Central memory CD8-positive, alpha-beta T cell (primary cell): ENCODE data around the gene PCGF1.
"Not testable (repeated sequence)": the region's sequence is repeated elsewhere in the genome, so short reads cannot be mapped to it uniquely, and the experiment has no call there.

ENCODE experiments used
- ATAC-seq: fragments of 150-1000 bp; cut with Tn5 transposase; replicated peaks from 2 replicates; pipeline ENCODE4 v1.10.0; 2022; ENCODE audit warnings: mild to moderate bottlenecking, moderate FRiP score, moderate number of reproducible peaks; ENCODE audit not compliant: poor library complexity, severe bottlenecking; ENCODE audit errors: extremely low read depth
- DNase-seq, 2 donors: peaks; one replicate each; pipeline ENCODE4 v3.0.0; 2021; ENCODE audit warnings: low spot score in 2 of 2
- H3K27ac Mint-ChIP-seq: one replicate; pipeline ENCODE4 v1.8.0; 2022; ENCODE audit warnings: low read depth, mild to moderate bottlenecking, moderate library complexity, mixed read lengths
- H3K27me3 Mint-ChIP-seq: one replicate; pipeline ENCODE4 v1.8.0; 2022; ENCODE audit warnings: mixed read lengths
- H3K36me3 Mint-ChIP-seq: one replicate; pipeline ENCODE4 v1.8.0; 2022; ENCODE audit warnings: mild to moderate bottlenecking, moderate library complexity, mixed read lengths; ENCODE audit not compliant: insufficient read depth
- H3K4me1 Mint-ChIP-seq: one replicate; pipeline ENCODE4 v1.8.0; 2022; ENCODE audit warnings: mixed read lengths
- H3K4me3 Mint-ChIP-seq: one replicate; pipeline ENCODE4 v1.8.0; 2022; ENCODE audit warnings: mild to moderate bottlenecking, moderate library complexity, mixed read lengths
- H3K9me3 Mint-ChIP-seq: one replicate; pipeline ENCODE4 v1.8.0; 2022; ENCODE audit warnings: mixed read lengths

Gene PCGF1

GRCh38 chr2:74481961-74482800 lies 25.3 kb downstream of the PCGF1 start:
- Mint-ChIP-seq H3K4me1 (peaks cover 34% of the 10 kb centered on the region), H3K36me3 (peaks cover 31% of the 10 kb centered on the region), H3K9me3 (no peaks in the 10 kb centered on the region), H3K27me3 (no peaks in the 10 kb centered on the region), H3K4me3 (peak overlapping the region; percentile 94), H3K27ac (peak overlapping the region; percentile 99)
- DNase-seq (no peak), ATAC-seq (peak; percentile 44)

GRCh38 chr2:74481431-74481830 lies 26.1 kb downstream of the PCGF1 start:
- no peak for DNase-seq
- Mint-ChIP-seq H3K27me3 (no peaks in the 10 kb centered on the region), H3K4me1 (peaks cover 28% of the 10 kb centered on the region), H3K27ac (no peak overlapping the region), H3K9me3 (no peaks in the 10 kb centered on the region), H3K4me3 (peak overlapping the region; percentile 94), H3K36me3 (peaks cover 29% of the 10 kb centered on the region)
- ATAC-seq: no peak

- H3K27me3 Mint-ChIP-seq: no peaks in the 10 kb centered on the region
- no peak for ATAC-seq
- no peaks in the 10 kb centered on the region for H3K9me3 Mint-ChIP-seq
- H3K27ac Mint-ChIP-seq: no peak overlapping the region
- H3K36me3 Mint-ChIP-seq: peaks cover 36% of the 10 kb centered on the region
- peaks cover 29% of the 10 kb centered on the region for H3K4me1 Mint-ChIP-seq
- DNase-seq: no peak
- H3K4me3 Mint-ChIP-seq: no peak overlapping the region
Observed at GRCh38 chr2:74474899-74475298, 32.6 kb downstream of the PCGF1 start.

GRCh38 chr2:74474481-74474880 lies 33.0 kb downstream of the PCGF1 start:
- peaks cover 29% of the 10 kb centered on the region for H3K4me1 Mint-ChIP-seq
- H3K27ac Mint-ChIP-seq: peak overlapping the region; percentile 61
- no peak for DNase-seq
- H3K27me3 Mint-ChIP-seq: no peaks in the 10 kb centered on the region
- peaks cover 34% of the 10 kb centered on the region for H3K36me3 Mint-ChIP-seq
- no peak for ATAC-seq
- peak overlapping the region; percentile 7 for H3K4me3 Mint-ChIP-seq
- H3K9me3 Mint-ChIP-seq: no peaks in the 10 kb centered on the region

GRCh38 chr2:74472945-74473258 lies 34.6 kb downstream of the PCGF1 start:
- peaks cover 24% of the 10 kb centered on the region for H3K4me1 Mint-ChIP-seq
- ATAC-seq: no peak
- H3K9me3 Mint-ChIP-seq: no peaks in the 10 kb centered on the region
- peak overlapping the region; percentile 97 for H3K4me3 Mint-ChIP-seq
- H3K27me3 Mint-ChIP-seq: no peaks in the 10 kb centered on the region
- H3K36me3 Mint-ChIP-seq: peaks cover 30% of the 10 kb centered on the region
- DNase-seq: no peak
- H3K27ac Mint-ChIP-seq: peak overlapping the region; percentile 97

- Mint-ChIP-seq H3K9me3 (no peaks in the 10 kb centered on the region), H3K27ac (peak within 1 kb of the TSS; percentile 97), H3K4me1 (peaks cover 24% of the 10 kb centered on the region), H3K4me3 (peak within 1 kb of the TSS; percentile 97), H3K27me3 (no peaks in the 10 kb centered on the region), H3K36me3 (peaks cover 29% of the 10 kb centered on the region)
- ATAC-seq (peak; percentile 96), DNase-seq (peak; percentile 93 to 98)
Observed at GRCh38 chr2:74472086-74472944, 35.2 kb downstream of the PCGF1 start, which contains the start of gene MRPL53. TSS of gene MRPL53 (minus strand) at chr2:74472680. CDS start at chr2:74472660, 20 bp downstream.

GRCh38 chr2:74471332-74472065 lies 36.0 kb downstream of the PCGF1 start:
- Mint-ChIP-seq H3K36me3 (peaks cover 28% of the 10 kb centered on the region), H3K4me3 (peak overlapping the region; percentile 97), H3K9me3 (no peaks in the 10 kb centered on the region), H3K27me3 (no peaks in the 10 kb centered on the region), H3K27ac (peak overlapping the region; percentile 97), H3K4me1 (peaks cover 24% of the 10 kb centered on the region)
- ATAC-seq: no peak
- DNase-seq: no peak

GRCh38 chr2:74470742-74471141 lies 36.8 kb downstream of the PCGF1 start:
- H3K27me3 Mint-ChIP-seq, ATAC-seq, H3K9me3 Mint-ChIP-seq, DNase-seq: not testable (repeated sequence)
- Mint-ChIP-seq H3K36me3 (peaks cover 32% of the 10 kb centered on the region), H3K27ac (peak overlapping the region; percentile 93), H3K4me1 (peaks cover 27% of the 10 kb centered on the region), H3K4me3 (peak overlapping the region; percentile 45)

- Mint-ChIP-seq H3K9me3 (no peaks in the 10 kb centered on the region), H3K4me3 (peak overlapping the region; percentile 96), H3K27me3 (no peaks in the 10 kb centered on the region), H3K4me1 (peaks cover 32% of the 10 kb centered on the region), H3K27ac (peak overlapping the region; percentile 98), H3K36me3 (peaks cover 18% of the 10 kb centered on the region)
- ATAC-seq: no peak
- DNase-seq: no peak
Observed at GRCh38 chr2:74464406-74464805, 43.1 kb downstream of the PCGF1 start.

DNA sequence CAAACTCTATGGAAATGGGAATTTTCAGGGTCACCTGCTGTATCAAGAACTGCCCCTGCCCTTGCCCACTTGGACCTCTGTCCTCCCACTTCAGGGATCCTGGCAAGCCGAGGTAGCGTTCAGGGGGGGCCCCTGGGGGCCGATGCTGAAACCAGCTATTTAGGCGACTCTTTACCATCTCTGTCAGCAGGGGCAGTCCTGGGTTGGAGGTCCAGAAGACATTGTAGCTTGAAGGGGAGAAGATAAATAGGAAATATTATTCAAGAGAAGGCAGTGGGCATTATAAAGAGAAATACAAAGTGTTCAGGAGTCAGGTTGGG lies 44.7 kb downstream of the PCGF1 start:
- H3K4me1 Mint-ChIP-seq: peaks cover 47% of the 10 kb centered on the region
- H3K27me3 Mint-ChIP-seq: no peaks in the 10 kb centered on the region
- H3K27ac Mint-ChIP-seq: no peak overlapping the region

DNA sequence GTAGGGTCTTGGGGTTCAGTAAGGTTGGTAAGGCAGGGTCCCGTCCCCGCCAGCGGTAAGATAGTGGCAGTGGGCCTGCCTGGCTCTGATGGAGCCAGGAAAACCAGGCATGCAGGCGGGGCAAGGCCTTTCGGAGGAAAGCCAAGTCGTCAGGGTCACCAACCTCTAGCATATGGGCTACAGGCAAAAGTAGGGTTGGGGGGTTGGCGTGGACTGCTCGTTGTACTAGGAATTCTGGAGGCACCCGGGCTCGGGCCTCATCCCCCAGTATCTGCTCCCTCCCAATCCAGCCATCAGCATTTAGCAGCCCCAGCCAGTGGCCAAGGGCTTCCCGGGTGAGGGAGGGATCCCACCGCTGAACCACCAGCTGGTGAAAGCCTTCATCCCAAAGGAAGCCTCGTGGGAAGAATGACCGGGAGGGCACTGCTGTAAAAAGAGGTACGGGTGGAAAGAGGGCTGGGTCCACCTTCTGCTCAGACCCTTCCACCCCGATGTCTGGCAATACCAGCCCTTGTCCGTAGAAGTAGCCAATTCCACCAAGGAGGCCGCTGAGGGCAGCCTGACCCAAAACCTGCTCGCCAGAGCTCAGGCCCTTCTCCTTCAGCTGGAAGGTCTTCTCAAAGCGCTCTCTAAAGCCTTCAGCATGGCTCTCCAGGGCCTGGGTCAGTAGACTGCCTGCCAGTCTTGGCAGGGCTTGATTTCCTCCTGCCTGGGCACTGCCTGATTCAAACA lies 45.3 kb downstream of the PCGF1 start:
- H3K27me3 Mint-ChIP-seq: no peaks in the 10 kb centered on the region
- H3K4me1 Mint-ChIP-seq: peaks cover 53% of the 10 kb centered on the region
- DNase-seq (no peak), ATAC-seq (no peak)
- peak overlapping the region; percentile 32 for H3K27ac Mint-ChIP-seq
- no peaks in the 10 kb centered on the region for H3K9me3 Mint-ChIP-seq
- peaks cover 30% of the 10 kb centered on the region for H3K36me3 Mint-ChIP-seq
- peak overlapping the region; percentile 50 for H3K4me3 Mint-ChIP-seq

More for the DNA sequence above, 44.7 kb downstream of the PCGF1 start:
- Mint-ChIP-seq H3K36me3 (peaks cover 26% of the 10 kb centered on the region), H3K4me3 (peak overlapping the region; percentile 50), H3K9me3 (no peaks in the 10 kb centered on the region)
- ATAC-seq (no peak), DNase-seq (no peak)
